NCI-H2107 treated with DMSO at 0.1 percent for 48 hours (cell line): ENCODE measurements around the gene CMKLR1.

Experiments used
- DNase-seq: peaks from one replicate; lab custom pipeline; 2025; ENCODE audit not compliant: unreplicated experiment; lab: John Stamatoyannopoulos, UW

CMKLR1 gene, protein sequence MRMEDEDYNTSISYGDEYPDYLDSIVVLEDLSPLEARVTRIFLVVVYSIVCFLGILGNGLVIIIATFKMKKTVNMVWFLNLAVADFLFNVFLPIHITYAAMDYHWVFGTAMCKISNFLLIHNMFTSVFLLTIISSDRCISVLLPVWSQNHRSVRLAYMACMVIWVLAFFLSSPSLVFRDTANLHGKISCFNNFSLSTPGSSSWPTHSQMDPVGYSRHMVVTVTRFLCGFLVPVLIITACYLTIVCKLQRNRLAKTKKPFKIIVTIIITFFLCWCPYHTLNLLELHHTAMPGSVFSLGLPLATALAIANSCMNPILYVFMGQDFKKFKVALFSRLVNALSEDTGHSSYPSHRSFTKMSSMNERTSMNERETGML

DNA sequence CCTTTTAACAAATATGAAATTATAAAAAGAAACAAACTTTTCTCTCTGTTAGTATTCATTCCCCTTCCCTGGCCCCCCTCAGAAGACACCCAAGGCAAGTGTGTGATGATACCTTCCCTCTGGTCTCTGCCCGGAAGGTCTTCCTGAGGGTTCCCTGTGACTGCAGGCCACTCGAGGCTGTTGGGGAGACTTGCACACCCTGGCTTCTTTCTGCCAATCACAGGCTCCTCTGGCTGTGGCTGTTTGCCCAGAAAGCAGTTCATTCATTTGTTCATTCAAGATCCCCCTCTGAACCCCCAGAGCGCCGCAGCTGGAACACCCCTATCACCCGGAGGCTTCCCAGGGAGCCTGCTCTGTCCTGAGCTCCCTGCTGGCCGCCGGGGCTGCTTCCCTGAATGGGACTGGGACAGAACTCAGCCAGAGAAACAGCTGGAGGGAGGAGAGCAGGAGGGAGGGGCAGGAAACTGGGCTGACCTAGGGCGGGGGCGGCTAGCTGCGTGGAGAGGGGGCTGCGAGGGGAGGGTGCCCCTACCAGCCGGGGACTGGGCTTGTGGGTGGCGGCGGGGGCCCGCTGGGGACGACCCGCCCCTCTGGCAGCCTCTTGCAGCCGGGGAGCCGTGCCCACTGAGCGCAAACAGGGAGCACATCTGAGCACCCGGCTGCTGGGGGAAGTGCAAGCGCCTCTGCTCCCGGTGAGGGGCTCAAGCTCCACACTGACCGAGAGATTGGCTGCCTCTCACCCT lies at the start of gene CMKLR1:
Gene CMKLR1, minus strand, starts transcription at position 397 of the 743 bp plus-strand sequence. CDS start 45,720 bp downstream, outside the sequence.
- DNase-seq: no peak

DNA sequence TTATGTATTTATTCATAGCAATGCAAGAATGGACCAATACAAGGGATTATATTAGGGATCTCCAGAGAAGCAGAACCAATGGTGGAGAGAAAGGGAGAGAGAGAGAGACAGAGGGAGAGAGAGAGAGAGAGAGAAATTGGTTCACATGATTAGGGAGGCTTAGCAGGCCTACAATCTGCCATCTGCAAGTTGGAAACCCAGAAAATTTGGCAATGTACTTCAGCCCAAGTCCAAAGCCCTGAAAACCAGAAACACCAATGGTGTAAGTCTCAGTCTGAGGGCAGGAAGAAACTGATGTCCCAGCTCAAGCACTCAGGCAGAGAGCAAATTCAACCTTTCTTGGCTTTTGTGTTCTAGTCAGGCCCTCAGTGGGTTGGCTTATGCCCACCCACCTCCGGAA lies 48.7 kb upstream of the CMKLR1 start:
- DNase-seq: no peak

GRCh38 chr12:108386709-108387360 lies 47.7 kb upstream of the CMKLR1 start:
- DNase-seq: no peak

- DNase-seq: no peak
Measured at GRCh38 chr12:108382437-108382801, 43.3 kb upstream of the CMKLR1 start.

GRCh38 chr12:108381787-108382436 lies 42.8 kb upstream of the CMKLR1 start:
- no peak for DNase-seq

DNA sequence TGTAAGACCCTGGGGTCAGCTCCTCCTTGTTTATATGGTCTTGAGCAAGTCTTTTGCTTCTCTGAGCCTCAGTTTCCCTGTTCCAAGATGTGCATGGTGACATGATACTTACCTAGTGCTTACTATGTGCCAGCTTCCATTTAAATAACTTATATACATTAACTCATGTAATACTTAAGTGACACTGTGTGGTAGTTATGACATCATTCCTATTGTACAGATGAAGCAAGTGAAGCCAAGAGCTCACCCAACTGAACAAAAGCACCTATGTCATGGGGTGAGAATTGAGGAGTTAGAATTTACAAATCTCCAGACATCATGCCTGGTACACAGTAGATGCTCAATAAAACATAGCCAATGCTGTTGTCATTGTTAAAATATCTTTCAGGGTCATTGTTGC lies 41.3 kb upstream of the CMKLR1 start:
- DNase-seq: no peak

DNA sequence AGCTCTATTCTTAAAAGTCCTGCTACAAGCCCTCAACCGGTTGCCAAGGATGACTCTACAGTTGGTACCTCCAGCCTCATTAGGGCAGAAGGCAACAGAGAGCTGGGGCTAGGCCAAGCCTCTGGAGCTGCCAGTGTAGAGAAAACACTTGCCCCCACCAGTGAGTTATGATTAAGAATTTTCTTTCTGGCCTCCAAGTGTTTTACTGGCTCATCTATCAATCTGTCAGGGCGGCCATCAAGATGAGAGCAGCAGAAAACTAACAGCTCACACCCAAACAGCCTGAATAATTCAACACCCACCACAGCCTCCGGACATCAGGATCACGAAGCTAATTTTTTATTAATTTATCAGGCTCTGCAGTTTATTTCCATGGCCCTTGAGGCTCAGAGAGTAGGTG lies 40.7 kb upstream of the CMKLR1 start:
- no peak for DNase-seq

GRCh38 chr12:108378926-108379325 lies 39.8 kb upstream of the CMKLR1 start:
- no peak for DNase-seq

- no peak for DNase-seq
Measured at GRCh38 chr12:108377260-108377659, 38.1 kb upstream of the CMKLR1 start.

GRCh38 chr12:108375986-108376663 lies 37.0 kb upstream of the CMKLR1 start:
- DNase-seq: no peak

DNA sequence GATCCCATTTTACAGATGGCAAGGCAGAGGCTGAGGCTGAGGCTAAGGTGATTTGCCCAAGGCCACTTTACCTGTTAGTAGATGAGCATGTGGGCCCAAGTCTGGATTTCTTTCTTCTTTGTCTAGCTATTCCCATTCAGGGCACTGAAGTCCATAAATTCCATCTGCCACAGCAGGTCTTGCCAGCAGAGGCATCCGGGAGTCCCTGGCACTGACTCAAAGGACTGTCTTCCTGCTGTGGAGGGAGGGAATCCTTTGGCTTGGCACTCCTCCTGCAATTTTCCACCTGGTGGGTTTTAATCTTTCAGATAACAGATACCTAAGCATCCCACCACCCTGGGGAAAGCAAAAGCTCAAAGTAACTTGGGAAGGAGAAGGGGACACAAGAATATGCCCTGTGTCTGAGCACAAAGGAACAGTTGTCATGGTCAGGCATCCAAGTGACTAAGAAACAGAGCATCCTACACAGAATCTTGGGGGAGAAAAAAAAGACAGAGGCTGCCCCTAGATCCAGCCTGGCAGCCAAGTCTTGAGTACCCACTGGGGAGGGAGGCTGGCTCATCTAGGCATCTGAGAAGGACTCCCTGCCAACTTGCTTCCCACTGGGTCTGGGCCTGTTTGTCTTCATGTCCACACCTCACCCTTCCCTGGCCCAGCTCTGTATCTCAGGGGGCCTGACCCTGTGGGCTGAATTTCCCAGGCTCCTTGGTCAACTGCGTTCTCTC lies 35.6 kb upstream of the CMKLR1 start:
- no peak for DNase-seq

DNA sequence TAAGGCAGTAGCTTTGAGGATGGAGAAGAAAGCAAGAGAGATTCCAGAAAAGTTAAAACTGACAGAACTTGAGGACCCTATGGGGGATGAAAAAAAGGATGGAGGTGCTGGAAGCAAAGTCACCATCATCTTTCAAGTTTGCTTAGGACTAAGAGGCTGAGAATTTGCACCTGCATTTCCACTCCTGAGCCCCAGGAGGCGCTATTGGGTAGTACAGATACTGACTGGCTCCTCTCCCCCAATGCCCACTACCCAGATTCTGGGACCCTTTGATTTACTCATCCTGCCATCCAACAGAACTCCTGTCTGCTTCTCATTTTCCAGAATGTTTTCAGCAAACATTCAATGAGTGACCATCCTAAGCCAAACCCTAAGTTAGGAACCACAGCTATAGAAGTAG lies 34.0 kb upstream of the CMKLR1 start:
- DNase-seq: no peak

DNA sequence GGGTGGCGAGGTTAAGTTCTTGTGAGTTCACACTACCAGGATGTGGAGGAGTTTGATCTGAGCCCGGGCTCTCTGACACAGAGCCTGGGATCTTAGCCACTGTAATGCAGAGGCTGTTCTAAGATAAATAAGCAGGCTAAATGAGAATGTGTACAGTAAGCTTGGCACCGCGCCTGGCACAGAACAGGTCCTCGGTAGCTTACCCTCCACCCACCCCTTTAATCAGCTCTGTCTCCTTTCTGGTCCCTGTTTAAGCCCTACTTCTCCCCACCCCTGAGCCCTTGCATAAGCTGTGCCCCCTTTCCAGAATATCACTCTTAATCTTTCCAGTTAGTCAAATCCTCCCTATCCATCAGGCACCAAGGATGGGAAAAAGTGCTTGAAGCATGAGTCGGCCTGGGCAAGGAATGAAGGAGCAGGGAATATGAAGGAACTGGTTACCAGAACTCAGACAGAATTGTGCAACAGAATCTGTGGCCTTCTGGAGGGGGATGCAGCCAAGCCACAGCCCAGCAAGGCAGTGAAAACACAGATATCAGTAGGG lies 32.8 kb upstream of the CMKLR1 start:
- no peak for DNase-seq

GRCh38 chr12:108370415-108370814 lies 31.3 kb upstream of the CMKLR1 start:
- DNase-seq: no peak

GRCh38 chr12:108369736-108370396 lies 30.8 kb upstream of the CMKLR1 start:
- no peak for DNase-seq

- no peak for DNase-seq
Measured at GRCh38 chr12:108368089-108368488, 29.0 kb upstream of the CMKLR1 start.

GRCh38 chr12:108367436-108367835 lies 28.3 kb upstream of the CMKLR1 start:
- no peak for DNase-seq

- DNase-seq: no peak
Measured at GRCh38 chr12:108365324-108365723, 26.2 kb upstream of the CMKLR1 start.

DNA sequence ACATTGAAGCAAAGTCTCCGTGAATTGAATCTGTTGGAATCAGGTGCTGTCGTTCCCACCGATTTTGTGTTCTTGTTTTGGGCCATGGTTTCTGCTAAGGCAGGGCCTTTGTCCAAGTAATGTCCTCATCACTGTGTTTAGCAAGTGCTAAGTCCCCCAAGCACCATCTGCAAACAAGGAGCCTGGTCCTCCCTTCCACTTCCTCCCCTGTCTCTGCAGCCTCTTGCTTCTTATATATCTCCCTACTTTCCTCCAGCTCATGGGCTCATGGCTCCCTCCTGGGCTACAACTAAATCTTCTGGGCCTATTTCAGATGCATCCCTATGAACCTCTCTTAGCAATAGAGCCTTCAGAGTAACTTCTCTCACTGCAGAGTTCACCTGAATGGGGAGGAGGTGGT lies 25.8 kb upstream of the CMKLR1 start:
- DNase-seq: no peak
